GM12864 (cell line): ENCODE data around the gene CLSTN2.
"Not testable (repeated sequence)": the region's sequence is repeated elsewhere in the genome, so short reads cannot be mapped to it uniquely, and the experiment has no call there.

ENCODE experiments used
- DNase-seq: peaks from one replicate; pipeline ENCODE4 v3.0.0-alpha.2; 2011; ENCODE audit warnings: low read depth
- H3K4me3 ChIP-seq: 2 replicates; pipeline ENCODE4 v1.5.1; 2011; ENCODE audit warnings: mild to moderate bottlenecking, low read depth, low read length, control low read depth
- CTCF ChIP-seq: IDR thresholded peaks from 2 replicates; pipeline ENCODE4 v1.5.1; 2011; ENCODE audit warnings: low read depth, mild to moderate bottlenecking, moderate library complexity, low read length, control low read depth, inconsistent platforms; ENCODE audit errors: missing control alignments

The CLSTN2 gene

GRCh38 chr3:140416666-140417065, 481.7 kb downstream of the CLSTN2 start:
- no peak overlapping the region for H3K4me3 ChIP-seq
- no peak for TF ChIP-seq CTCF
- no peak for DNase-seq

GRCh38 chr3:140420621-140421357, 485.8 kb downstream of the CLSTN2 start:
- TF ChIP-seq CTCF: no peak
- H3K4me3 ChIP-seq: no peak overlapping the region
- DNase-seq: no peak

- H3K4me3 ChIP-seq: no peak overlapping the region
- DNase-seq: no peak
- no peak for TF ChIP-seq CTCF
Observed at GRCh38 chr3:140421884-140422283, 486.9 kb downstream of the CLSTN2 start.

GRCh38 chr3:140423146-140423545, 488.2 kb downstream of the CLSTN2 start:
- DNase-seq: no peak
- TF ChIP-seq CTCF: no peak
- H3K4me3 ChIP-seq: no peak overlapping the region

GRCh38 chr3:140423574-140423973, 488.6 kb downstream of the CLSTN2 start:
- not testable (repeated sequence) for DNase-seq, H3K4me3 ChIP-seq

GRCh38 chr3:140424211-140424610, 489.2 kb downstream of the CLSTN2 start:
- TF ChIP-seq CTCF: no peak
- no peak for DNase-seq
- no peak overlapping the region for H3K4me3 ChIP-seq

GRCh38 chr3:140424726-140425125, 489.7 kb downstream of the CLSTN2 start:
- DNase-seq: no peak
- no peak overlapping the region for H3K4me3 ChIP-seq
- TF ChIP-seq CTCF: no peak
